ENCODE data around the gene MAGEA6.
"Not testable (repeated sequence)": the region's sequence is repeated elsewhere in the genome, so short reads cannot be mapped to it uniquely, and the experiment has no call there.

The MAGEA6 gene

DNA sequence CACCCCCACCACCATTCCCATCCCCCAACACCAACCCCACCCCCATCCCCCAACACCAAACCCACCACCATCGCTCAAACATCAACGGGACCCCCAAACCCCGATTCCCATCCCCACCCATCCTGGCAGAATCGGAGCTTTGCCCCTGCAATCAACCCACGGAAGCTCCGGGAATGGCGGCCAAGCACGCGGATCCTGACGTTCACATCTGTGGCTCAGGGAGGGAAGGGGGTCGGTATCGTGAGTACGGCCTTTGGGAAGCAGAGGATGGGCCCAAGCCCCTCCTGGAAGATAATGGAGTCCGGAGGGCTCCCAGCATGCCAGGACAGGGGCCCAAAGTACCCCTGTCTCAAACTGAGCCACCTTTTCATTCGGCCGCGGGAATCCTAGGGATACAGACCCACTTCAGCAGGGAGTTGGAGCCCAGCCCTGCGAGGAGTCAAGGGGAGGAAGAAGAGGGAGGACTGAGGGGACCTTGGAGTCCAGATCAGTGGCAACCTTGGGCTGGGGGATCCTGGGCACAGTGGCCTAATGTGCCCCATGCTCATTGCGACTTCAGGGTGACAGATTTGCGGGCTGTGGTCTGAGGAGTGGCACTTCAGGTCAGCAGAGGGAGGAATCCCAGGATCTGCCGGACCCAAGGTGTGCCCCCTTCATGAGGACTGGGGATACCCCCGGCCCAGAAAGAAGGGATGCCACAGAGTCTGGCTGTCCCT lies 35.2 kb downstream of the MAGEA6 start:
- DNase-seq (ENCODE audit: low read depth) = not testable (repeated sequence)

DNA sequence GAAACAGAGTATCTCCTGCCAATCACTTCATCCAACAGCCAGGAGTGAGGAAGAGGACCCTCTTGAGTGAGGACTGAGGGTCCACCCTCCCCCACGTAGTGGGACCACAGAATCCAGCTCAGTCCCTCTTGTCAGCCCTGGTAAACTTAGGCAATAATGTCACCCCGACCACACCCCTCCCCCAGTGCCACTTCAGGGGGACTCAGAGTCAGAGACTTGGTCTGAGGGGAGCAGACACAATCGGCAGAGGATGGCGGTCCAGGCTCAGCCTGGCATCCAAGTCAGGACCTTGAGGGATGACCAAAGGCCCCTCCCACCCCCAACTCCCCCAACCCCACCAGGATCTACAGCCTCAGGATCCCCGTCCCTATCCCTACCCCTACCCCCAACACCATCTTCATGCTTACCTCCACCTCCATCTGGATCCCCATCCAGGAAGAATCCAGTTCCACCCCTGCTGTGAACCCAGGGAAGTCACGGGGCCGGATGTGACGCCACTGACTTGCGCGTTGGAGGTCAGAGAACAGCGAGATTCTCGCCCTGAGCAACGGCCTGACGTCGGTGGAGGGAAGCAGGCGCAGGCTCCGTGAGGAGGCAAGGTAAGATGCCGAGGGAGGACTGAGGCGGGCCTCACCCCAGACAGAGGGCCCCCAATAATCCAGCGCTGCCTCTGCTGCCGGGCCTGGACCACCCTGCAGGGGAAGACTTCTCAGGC lies 36.1 kb downstream of the MAGEA6 start, which contains the start of the genes CSAG1 and MAGEA12:
Gene CSAG1, minus strand, starts transcription at position 461 of the 715 bp plus-strand sequence. CDS start 1,261 bp downstream, outside the sequence.
Gene MAGEA12, plus strand, starts transcription at position 497 of the 715 bp plus-strand sequence. CDS start 2,405 bp downstream, outside the sequence.
- no peak for DNase-seq (ENCODE audit: low read depth)

DNA sequence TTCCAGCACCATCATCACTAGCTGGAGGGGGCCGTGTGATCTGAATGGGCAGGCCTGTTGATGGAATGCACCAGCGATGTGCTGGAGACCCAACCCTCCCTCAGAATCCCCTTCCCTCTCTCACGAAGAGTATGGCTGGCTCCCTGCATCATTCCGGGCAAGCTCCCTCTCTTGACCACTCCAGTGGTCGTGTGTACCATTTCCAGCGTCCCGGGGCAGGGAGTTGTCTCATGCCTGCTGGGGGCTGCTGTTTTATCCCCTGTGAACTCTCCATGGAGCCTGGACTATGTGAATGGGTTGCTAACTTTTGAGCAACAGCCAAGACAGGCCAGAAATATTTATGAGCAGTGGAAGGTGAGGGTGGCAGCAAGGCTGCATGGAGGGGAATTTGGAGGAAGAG lies 44.1 kb downstream of the MAGEA6 start:
- DNase-seq (ENCODE audit: low read depth) = no peak
